NCI-H2107 treated with DMSO at 0.1 percent for 48 hours (cell line): Measurements from ENCODE around the gene PLCB1.
"Not testable (repeated sequence)": the region's sequence is repeated elsewhere in the genome, so short reads cannot be mapped to it uniquely, and the experiment has no call there.

Source experiments
- DNase-seq: peaks from one replicate; lab custom pipeline; 2025; ENCODE audit not compliant: unreplicated experiment; lab: John Stamatoyannopoulos, UW

The PLCB1 gene

GRCh38 chr20:8639112-8639778, 507.2 kb downstream of the PLCB1 start:
- DNase-seq = no peak

GRCh38 chr20:8640461-8640860, 508.4 kb downstream of the PLCB1 start:
- no peak for DNase-seq

- DNase-seq = no peak
These were observed 510.2 kb downstream of the PLCB1 start for GRCh38 chr20:8642247-8642646.

- DNase-seq = not testable (repeated sequence)
These were observed 512.4 kb downstream of the PLCB1 start for GRCh38 chr20:8644468-8644867.

- DNase-seq = no peak
These were observed 513.3 kb downstream of the PLCB1 start for GRCh38 chr20:8645326-8645725.

GRCh38 chr20:8646033-8646441, 514.0 kb downstream of the PLCB1 start:
- no peak for DNase-seq

GRCh38 chr20:8646716-8647115, 514.6 kb downstream of the PLCB1 start:
- DNase-seq = no peak

GRCh38 chr20:8647961-8648441, 515.9 kb downstream of the PLCB1 start:
- DNase-seq = no peak

- DNase-seq = no peak
These were observed 516.4 kb downstream of the PLCB1 start for GRCh38 chr20:8648466-8648865.

GRCh38 chr20:8652396-8652795, 520.3 kb downstream of the PLCB1 start:
- no peak for DNase-seq

- no peak for DNase-seq
These were observed 522.4 kb downstream of the PLCB1 start for GRCh38 chr20:8654486-8654885.

- no peak for DNase-seq
These were observed 524.3 kb downstream of the PLCB1 start for GRCh38 chr20:8656335-8656734.

GRCh38 chr20:8657664-8658063, 525.6 kb downstream of the PLCB1 start:
- DNase-seq = no peak

- no peak for DNase-seq
These were observed 526.0 kb downstream of the PLCB1 start for GRCh38 chr20:8658103-8658502.

GRCh38 chr20:8661229-8661952, 529.3 kb downstream of the PLCB1 start:
- DNase-seq = no peak

- no peak for DNase-seq
These were observed 530.4 kb downstream of the PLCB1 start for GRCh38 chr20:8662433-8662954.

GRCh38 chr20:8663424-8663823, 531.4 kb downstream of the PLCB1 start:
- DNase-seq = no peak

GRCh38 chr20:8664778-8665177, 532.7 kb downstream of the PLCB1 start:
- DNase-seq = no peak

GRCh38 chr20:8667306-8667705, 535.2 kb downstream of the PLCB1 start:
- DNase-seq = no peak

- no peak for DNase-seq
These were observed 538.3 kb downstream of the PLCB1 start for GRCh38 chr20:8670207-8670892.

- no peak for DNase-seq
These were observed 538.8 kb downstream of the PLCB1 start for GRCh38 chr20:8670893-8671215.
